Right atrium auricular region (tissue), 2 donors: Measurements from ENCODE around the gene GNAZ. TPM values are rescaled to one million over a fixed set of nuclear protein-coding genes. Genes with fewer than 3 reads are reported as not detected.

Experiments
- DNase-seq: peaks from one replicate; pipeline ENCODE4 v3.0.0-alpha.2; 2019; ENCODE audit warnings: low spot score
- H3K27ac ChIP-seq, 2 donors: fragments of 200-600 bp; sonication (generic); 1 replicate in 1 of 2; 2 replicates in 1 of 2; pipeline ENCODE4 v1.5.1; 2016 to 2019
- H3K27me3 ChIP-seq, 2 donors: fragments of 200-600 bp; sonication (generic); one replicate each; pipeline versions ENCODE4 v1.5.1 to v1.6.0; 2017 to 2019
- H3K36me3 ChIP-seq: fragments of 200-600 bp; sonication (generic); one replicate; pipeline ENCODE4 v1.5.1; 2016
- H3K4me1 ChIP-seq, 2 donors: fragments of 200-600 bp; sonication (generic); one replicate each; pipeline versions ENCODE4 v1.5.1 to v1.6.0; 2017 to 2019
- H3K4me3 ChIP-seq, 2 donors: fragments of 200-600 bp; sonication (generic); 1 replicate in 1 of 2; 2 replicates in 1 of 2; pipeline ENCODE4 v1.5.1; 2017 to 2019; ENCODE audit warnings: mild to moderate bottlenecking in 1 of 2, moderate library complexity in 1 of 2
- H3K9me3 ChIP-seq, 2 donors: fragments of 200-600 bp; sonication (generic); one replicate each; pipeline ENCODE4 v1.5.1; 2019
- CTCF ChIP-seq, 2 donors: fragments of 200-600 bp; sonication (generic); IDR thresholded peaks; one replicate each; pipeline ENCODE4 v1.5.1; 2019; ENCODE audit warnings: antibody characterized with exemption in 2 of 2
- total RNA-seq, 2 donors: library from RNA; depleted of rRNA; stranded (reverse); fragments of >200 nt; gene quantifications; one replicate each; pipeline ENCODE4 v1.1.0, GENCODE V29; 2016

Gene GNAZ
- total RNA-seq, 2 donors from 2014 or later, result 1.9 to 3.2 TPM

- no peak for TF ChIP-seq CTCF (IDR thresholded peaks at IDR 0.05)
- no peaks in the 10 kb centered on the region for H3K4me1 ChIP-seq
- no peaks in the 10 kb centered on the region for H3K27me3 ChIP-seq
- H3K4me3 ChIP-seq, result no peak overlapping the region
- H3K9me3 ChIP-seq, result peaks cover 0 to 12% of the 10 kb centered on the region in 2 donors
- no peak overlapping the region for H3K27ac ChIP-seq
- peak; percentile 4 for DNase-seq
- no peaks in the 10 kb centered on the region for H3K36me3 ChIP-seq
These were observed 17.1 kb upstream of the GNAZ start for GRCh38 chr22:23053051-23053707.

GRCh38 chr22:23053912-23054530 lies 16.3 kb upstream of the GNAZ start:
- TF ChIP-seq CTCF (IDR thresholded peaks at IDR 0.05), result no peak
- DNase-seq, result peak; percentile 54
- Histone ChIP-seq H3K4me3 (no peak overlapping the region), H3K36me3 (no peaks in the 10 kb centered on the region), H3K27me3 (no peaks in the 10 kb centered on the region), H3K9me3 (peaks cover 0 to 12% of the 10 kb centered on the region in 2 donors), H3K4me1 (no peaks in the 10 kb centered on the region), H3K27ac (no peak overlapping the region)

GRCh38 chr22:23054531-23055257 lies 15.6 kb upstream of the GNAZ start:
- no peak overlapping the region for H3K27ac ChIP-seq
- no peaks in the 10 kb centered on the region for H3K27me3 ChIP-seq
- H3K9me3 ChIP-seq, result peaks cover 0 to 12% of the 10 kb centered on the region in 2 donors
- peak; percentile 11 for DNase-seq
- H3K4me1 ChIP-seq, result no peaks in the 10 kb centered on the region
- no peak for TF ChIP-seq CTCF (IDR thresholded peaks at IDR 0.05)
- no peak overlapping the region for H3K4me3 ChIP-seq
- no peaks in the 10 kb centered on the region for H3K36me3 ChIP-seq

GRCh38 chr22:23055449-23056179 lies 14.7 kb upstream of the GNAZ start:
- TF ChIP-seq CTCF (IDR thresholded peaks at IDR 0.05), result no peak
- H3K9me3 ChIP-seq, result peaks cover 0 to 12% of the 10 kb centered on the region in 2 donors
- no peaks in the 10 kb centered on the region for H3K4me1 ChIP-seq
- H3K27ac ChIP-seq, result no peak overlapping the region
- no peaks in the 10 kb centered on the region for H3K36me3 ChIP-seq
- DNase-seq, result peak; percentile 36
- H3K4me3 ChIP-seq, result no peak overlapping the region
- H3K27me3 ChIP-seq, result no peaks in the 10 kb centered on the region

GRCh38 chr22:23057331-23057730 lies 13.0 kb upstream of the GNAZ start:
- peak; percentile 4 for DNase-seq
- peaks cover 0 to 12% of the 10 kb centered on the region in 2 donors for H3K9me3 ChIP-seq
- H3K27me3 ChIP-seq, result no peaks in the 10 kb centered on the region
- no peak for TF ChIP-seq CTCF (IDR thresholded peaks at IDR 0.05)
- H3K27ac ChIP-seq, result no peak overlapping the region
- no peaks in the 10 kb centered on the region for H3K4me1 ChIP-seq
- no peak overlapping the region for H3K4me3 ChIP-seq
- no peaks in the 10 kb centered on the region for H3K36me3 ChIP-seq
